IPS DF 19.7 (cell line): ENCODE data around the gene NCKAP5.
"Not testable (repeated sequence)": the region's sequence is repeated elsewhere in the genome, so short reads cannot be mapped to it uniquely, and the experiment has no call there.

Experiments used
- DNase-seq: peaks from one replicate; pipeline ENCODE4 v3.0.0-alpha.2; 2013; ENCODE audit warnings: low read depth, low spot score

NCKAP5 gene

GRCh38 chr2:133522204-133522603 lies 46.1 kb downstream of the NCKAP5 start:
- DNase-seq = no peak

GRCh38 chr2:133521146-133521745 lies 47.0 kb downstream of the NCKAP5 start:
- DNase-seq = no peak

GRCh38 chr2:133519677-133520076 lies 48.6 kb downstream of the NCKAP5 start:
- DNase-seq = not testable (repeated sequence)

- no peak for DNase-seq
These were observed 49.4 kb downstream of the NCKAP5 start for GRCh38 chr2:133518700-133519344.

- no peak for DNase-seq
These were observed 50.4 kb downstream of the NCKAP5 start for GRCh38 chr2:133517876-133518275.

GRCh38 chr2:133516405-133517026 lies 51.7 kb downstream of the NCKAP5 start:
- no peak for DNase-seq

GRCh38 chr2:133515271-133515670 lies 53.0 kb downstream of the NCKAP5 start:
- no peak for DNase-seq

- no peak for DNase-seq
These were observed 54.4 kb downstream of the NCKAP5 start for GRCh38 chr2:133513893-133514292.

GRCh38 chr2:133512121-133512520 lies 56.1 kb downstream of the NCKAP5 start:
- DNase-seq = no peak

- no peak for DNase-seq
These were observed 56.6 kb downstream of the NCKAP5 start for GRCh38 chr2:133511679-133512078.

GRCh38 chr2:133509777-133510176 lies 58.5 kb downstream of the NCKAP5 start:
- no peak for DNase-seq

GRCh38 chr2:133508546-133509165 lies 59.6 kb downstream of the NCKAP5 start:
- DNase-seq = no peak

- DNase-seq = no peak
These were observed 61.3 kb downstream of the NCKAP5 start for GRCh38 chr2:133506996-133507395.

- DNase-seq = no peak
These were observed 63.4 kb downstream of the NCKAP5 start for GRCh38 chr2:133504566-133505505.

GRCh38 chr2:133503927-133504326 lies 64.3 kb downstream of the NCKAP5 start:
- DNase-seq = no peak

GRCh38 chr2:133503323-133503722 lies 64.9 kb downstream of the NCKAP5 start:
- DNase-seq = no peak

- no peak for DNase-seq
These were observed 65.6 kb downstream of the NCKAP5 start for GRCh38 chr2:133502678-133503077.

- no peak for DNase-seq
These were observed 67.3 kb downstream of the NCKAP5 start for GRCh38 chr2:133500917-133501316.

- no peak for DNase-seq
These were observed 69.3 kb downstream of the NCKAP5 start for GRCh38 chr2:133498662-133499585.

- no peak for DNase-seq
These were observed 70.2 kb downstream of the NCKAP5 start for GRCh38 chr2:133497951-133498565.
